Measurements from ENCODE around the gene SSR1.

SSR1 gene

GRCh38 chr6:7251646-7252260 lies 61.2 kb downstream of the SSR1 start:
- no peak for TF ChIP-seq CTCF (IDR thresholded peaks at IDR 0.05; ENCODE audit: low read depth, low read length)
- no peak for DNase-seq (ENCODE audit: extremely low read depth, low read depth)

GRCh38 chr6:7250812-7251211 lies 62.2 kb downstream of the SSR1 start:
- TF ChIP-seq CTCF (IDR thresholded peaks at IDR 0.05; ENCODE audit: low read depth, low read length): no peak
- DNase-seq (ENCODE audit: extremely low read depth, low read depth): no peak

GRCh38 chr6:7249946-7250643 lies 62.9 kb downstream of the SSR1 start:
- TF ChIP-seq CTCF (IDR thresholded peaks at IDR 0.05; ENCODE audit: low read depth, low read length): no peak
- no peak for DNase-seq (ENCODE audit: extremely low read depth, low read depth)

GRCh38 chr6:7249391-7249790 lies 63.6 kb downstream of the SSR1 start:
- DNase-seq (ENCODE audit: extremely low read depth, low read depth): no peak
- no peak for TF ChIP-seq CTCF (IDR thresholded peaks at IDR 0.05; ENCODE audit: low read depth, low read length)

GRCh38 chr6:7247828-7248227 lies 65.2 kb downstream of the SSR1 start:
- TF ChIP-seq CTCF (IDR thresholded peaks at IDR 0.05; ENCODE audit: low read depth, low read length): no peak
- no peak for DNase-seq (ENCODE audit: extremely low read depth, low read depth)

GRCh38 chr6:7247179-7247456 lies 65.9 kb downstream of the SSR1 start:
- DNase-seq (ENCODE audit: extremely low read depth, low read depth): no peak
- TF ChIP-seq CTCF (IDR thresholded peaks at IDR 0.05; ENCODE audit: low read depth, low read length): no peak

GRCh38 chr6:7246401-7247178 lies 66.4 kb downstream of the SSR1 start:
- DNase-seq (ENCODE audit: extremely low read depth, low read depth): no peak
- TF ChIP-seq CTCF (IDR thresholded peaks at IDR 0.05; ENCODE audit: low read depth, low read length): no peak; the same call in none of the 2 replicates

Data from AG09319 (cell line).